GM04504 (cell line): ENCODE results near the gene GPR31.

Experiments used
- DNase-seq: peaks from one replicate; pipeline ENCODE4 v3.0.0-alpha.2; 2012; ENCODE audit warnings: low read depth

GPR31 gene

DNA sequence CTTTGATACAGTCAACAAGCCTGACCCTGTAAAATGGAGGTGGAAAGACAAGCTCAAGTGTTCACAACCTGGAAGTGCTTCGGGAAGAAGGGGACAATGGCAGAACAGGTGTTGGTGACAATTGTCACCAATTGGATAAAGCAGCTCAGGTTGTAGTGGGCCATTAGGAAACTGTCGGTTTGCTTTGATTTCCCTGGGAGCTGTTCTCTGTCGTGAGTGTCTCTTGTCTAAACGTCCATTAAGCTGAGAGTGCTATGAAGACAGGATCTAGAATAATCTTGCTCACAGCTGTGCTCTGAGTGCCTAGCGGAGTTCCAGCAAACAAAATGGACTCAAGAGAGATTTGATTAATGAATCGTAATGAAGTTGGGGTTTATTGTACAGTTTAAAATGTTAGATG lies 19.9 kb downstream of the GPR31 start:
- DNase-seq, result no peak

- no peak for DNase-seq
These were observed 20.7 kb downstream of the GPR31 start for GRCh38 chr6:167137081-167137480.

GRCh38 chr6:167136376-167136775 lies 21.4 kb downstream of the GPR31 start:
- no peak for DNase-seq

- no peak for DNase-seq
These were observed 23.1 kb downstream of the GPR31 start for GRCh38 chr6:167134448-167135328.

DNA sequence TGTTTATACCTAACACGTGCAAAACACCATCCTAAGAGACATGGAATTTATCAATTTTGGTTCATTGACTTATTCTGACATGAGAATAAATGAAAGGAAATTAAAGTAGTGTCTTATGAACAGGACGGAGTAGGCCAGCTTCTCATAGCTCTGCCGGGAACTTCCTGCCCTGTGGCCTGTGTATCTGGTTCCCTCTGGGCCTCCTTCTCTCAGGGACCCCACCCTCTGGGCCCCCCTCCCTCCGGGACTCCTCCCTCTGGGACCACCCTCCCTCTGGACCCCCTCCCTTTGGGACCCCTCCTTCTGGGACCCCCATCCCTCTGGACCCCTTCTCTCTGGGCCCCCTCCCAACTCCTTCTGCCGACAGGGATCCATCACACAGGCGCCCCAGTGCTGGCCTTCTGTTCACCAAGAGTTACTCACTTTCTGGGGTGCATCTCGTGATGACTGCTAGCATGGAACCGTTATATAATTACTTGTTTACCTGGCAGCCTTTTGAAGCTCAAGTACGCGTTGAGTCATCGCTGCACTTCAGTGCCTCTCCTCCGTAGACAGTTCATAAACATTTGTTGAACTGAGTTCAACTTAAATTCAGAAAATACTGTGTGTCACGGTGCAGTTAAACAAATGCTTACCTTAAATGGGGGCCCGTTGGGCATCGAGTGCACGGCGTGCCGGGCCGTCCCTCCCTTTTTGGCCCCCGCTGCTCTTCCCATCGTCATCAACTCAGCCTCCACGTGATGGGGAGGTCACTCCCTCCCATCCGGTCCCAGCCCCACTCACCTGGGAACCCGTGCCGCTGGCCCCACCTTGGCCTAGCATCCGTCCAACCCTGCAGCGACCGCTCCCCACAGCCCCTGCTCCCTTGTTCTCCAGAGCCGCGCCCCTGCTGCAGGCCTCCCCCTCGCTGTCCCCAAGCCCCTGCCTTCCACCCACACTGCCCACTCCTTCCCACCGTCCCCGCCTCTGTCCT lies 26.8 kb downstream of the GPR31 start:
- no peak for DNase-seq

DNA sequence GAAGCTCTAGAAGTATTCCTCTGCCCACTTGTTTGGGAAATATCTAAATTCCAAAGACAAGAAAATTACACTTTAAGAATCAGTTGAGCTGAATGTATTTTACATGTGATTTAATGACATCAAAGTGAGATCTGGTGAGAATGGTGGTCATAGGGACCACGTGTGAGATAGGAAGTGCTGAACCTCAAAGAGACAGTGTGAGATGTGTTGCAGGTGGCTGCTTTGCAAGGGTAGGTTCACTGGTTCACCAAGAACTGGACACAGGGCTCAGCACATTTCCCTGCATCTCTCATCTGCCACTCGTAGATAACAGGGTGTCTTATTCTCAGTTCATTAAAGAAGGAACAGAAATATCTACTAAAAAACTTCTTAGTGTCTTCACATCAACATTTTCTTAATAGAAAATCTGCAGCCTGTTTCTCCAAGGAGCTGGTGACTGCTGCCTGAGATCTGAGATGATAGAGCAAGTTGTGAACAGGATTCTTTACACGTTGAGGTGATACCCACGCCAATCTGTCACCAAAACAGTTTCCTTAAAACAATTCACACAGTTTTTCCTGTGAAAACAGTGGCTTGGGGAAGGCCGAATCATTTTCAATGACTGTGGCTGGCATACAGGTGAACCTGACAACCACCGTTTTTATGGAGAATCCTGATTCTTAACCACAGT lies 27.6 kb downstream of the GPR31 start:
- DNase-seq, result no peak

DNA sequence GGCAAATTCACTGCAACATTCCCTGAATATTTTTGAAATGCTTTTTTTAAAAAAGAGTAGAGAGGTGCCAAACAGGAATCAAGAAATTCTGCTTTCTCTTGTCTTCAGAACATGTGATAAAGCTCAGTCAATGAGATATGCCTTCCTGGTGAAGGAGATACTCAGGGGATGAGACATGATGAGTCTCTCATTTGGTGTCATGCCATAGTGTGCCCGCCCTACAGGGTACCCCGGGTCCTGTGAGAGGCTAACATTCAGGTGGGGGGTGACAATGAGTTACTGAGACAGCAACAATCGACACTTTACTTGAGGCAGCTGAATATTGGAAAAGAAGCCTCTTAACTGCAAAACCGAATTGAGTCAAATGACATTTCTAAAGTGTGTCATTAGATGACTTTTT lies 28.2 kb downstream of the GPR31 start:
- no peak for DNase-seq

- no peak for DNase-seq
These were observed 28.6 kb downstream of the GPR31 start for GRCh38 chr6:167129159-167129558.

DNA sequence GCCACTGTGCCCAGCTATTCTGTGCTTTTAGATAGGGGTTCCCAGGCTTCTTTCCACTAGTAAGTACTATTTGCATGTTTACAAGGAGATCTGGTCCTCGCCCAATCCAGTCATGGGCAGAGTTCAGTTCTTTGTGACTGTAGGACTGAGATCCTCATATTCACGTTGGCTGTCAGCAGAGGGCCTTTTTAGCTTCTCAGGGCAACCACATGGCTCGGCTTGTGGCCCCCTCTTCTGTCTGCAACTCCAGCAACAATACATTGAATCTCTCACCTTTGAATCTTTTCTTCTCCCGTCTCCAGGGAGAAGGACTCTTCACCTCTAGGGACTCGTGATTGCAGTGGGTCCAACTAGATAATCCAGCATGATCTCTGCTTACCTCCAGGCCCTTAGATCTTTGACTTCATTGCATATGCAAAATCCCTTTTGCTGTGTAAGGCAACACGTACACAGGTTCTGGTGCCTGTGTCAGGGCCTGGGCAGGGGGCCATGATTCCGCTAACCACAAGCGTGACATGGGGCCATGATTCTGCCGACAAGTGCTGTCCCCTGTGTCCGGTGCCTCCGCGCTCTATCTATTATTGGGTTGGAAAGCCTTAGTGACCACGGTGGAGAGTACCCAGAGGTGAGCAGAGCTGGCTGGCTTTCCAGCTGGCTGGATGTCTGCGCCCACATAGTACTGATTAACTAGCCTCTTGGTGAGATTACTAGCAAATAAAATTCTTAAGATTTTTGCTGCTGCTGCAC lies 29.8 kb downstream of the GPR31 start:
- DNase-seq, result no peak

DNA sequence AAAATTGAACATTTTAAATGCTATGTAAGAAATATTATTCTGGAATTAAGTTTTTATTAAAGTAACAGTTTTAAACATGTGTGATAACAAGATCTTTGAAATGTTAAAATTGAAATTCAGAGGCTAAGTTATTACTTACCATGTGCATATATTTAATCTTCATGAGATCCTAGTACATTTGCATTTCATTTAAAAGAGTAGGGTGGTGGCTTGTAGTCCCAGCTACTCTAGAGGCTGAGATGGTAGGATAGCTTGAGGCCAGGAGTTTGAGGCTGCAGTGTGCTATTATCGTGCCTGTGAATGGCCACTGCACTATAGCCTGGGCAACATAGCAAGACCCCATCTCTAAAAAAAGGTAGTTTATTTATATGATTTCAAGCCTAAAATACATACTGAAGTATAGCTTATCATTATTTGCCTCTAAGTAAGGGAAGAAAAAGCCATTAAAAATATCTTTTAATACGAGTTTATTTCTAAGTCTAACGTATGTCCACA lies 31.9 kb downstream of the GPR31 start:
- no peak for DNase-seq

DNA sequence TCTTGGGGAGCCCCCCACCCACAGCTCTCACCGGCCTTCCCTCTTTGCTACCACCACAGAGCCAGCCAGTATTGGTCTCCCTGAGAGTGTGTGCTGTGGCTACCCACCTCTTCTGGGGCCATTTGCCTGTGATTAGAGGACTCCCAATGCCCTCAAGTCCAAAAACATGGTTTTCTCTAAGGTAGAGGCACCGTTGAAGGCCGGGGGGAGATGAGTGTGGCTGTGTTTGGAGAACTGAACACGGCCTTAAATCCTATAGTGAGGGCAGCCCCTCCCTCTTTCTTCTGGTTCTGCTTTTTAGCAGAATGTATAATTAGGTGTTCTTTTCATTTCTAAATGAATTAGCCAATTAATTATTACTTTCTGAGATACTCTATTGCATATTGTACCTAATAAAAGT lies 32.4 kb downstream of the GPR31 start:
- DNase-seq, result no peak

- no peak for DNase-seq
These were observed 33.0 kb downstream of the GPR31 start for GRCh38 chr6:167124753-167125152.

DNA sequence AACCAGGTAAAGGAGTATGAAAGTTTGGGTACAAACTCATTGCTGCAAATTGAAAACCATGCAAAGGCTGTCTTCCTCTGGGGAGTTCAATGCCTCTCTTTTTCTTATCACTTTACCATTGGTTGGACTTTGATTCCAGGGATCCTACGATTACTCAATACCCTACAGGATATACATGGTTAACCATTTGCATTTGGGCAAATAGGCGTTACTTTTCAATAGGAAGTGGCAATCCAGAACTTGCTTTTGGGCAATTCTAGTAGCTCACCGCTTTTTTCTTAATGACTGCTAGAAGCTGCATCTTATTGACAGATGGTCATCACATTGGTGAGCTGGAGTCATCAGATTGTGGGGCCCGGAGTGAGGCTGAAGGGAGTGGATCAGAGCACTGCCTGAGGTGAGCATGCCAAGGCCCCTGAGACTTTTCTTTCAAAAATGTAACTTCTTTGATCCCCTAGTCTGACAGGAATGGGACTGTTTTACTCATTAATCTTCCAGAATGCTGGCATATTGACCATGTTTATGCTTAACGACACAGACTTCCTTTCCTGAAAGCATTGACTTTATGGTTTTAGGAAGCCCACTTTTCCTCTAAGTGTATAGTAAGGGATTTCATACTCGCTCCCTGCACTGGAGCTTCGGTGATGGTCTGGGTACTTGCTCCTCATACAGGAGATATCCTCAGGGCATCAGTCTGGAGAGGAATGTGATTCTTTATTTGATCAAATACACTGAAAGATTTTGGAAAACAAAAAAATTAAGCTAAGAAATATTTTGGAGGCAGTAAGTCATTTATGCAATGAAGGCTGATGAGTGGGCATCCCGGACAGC lies 34.7 kb downstream of the GPR31 start, which contains the start of gene CCR6:
Gene CCR6, plus strand, starts transcription at position 270 of the 831 bp plus-strand sequence. CDS start 13,039 bp downstream, outside the sequence.
- DNase-seq, result no peak

GRCh38 chr6:167122041-167122826 lies 35.5 kb downstream of the GPR31 start:
- DNase-seq, result no peak

DNA sequence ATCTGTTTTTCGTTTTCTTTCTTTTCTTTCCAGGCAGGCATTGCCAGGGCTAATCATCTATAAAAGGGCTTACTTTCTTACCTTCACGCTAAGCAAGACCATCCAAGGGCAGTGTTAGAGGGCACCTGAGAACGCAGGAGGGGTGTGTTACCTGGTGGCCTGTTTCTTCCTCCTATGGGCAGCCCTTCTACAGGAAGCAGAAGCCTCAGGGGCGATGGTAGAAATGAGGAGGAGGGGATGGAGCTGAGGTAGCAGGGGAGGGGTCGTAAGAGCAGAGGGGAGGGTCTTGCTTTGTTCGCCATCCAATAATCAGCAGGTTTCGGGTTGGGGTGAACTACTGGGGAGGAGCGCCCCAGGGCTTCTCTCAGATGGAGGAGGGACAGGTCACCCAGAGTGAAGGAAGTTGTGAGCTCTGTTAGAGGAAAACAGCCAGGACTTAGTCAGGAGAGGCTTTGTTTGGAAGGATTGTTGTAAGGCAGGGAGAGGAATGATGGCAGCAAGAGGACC lies 36.4 kb downstream of the GPR31 start:
- DNase-seq, result no peak

- DNase-seq, result no peak
These were observed 37.2 kb downstream of the GPR31 start for GRCh38 chr6:167120583-167120903.

GRCh38 chr6:167119670-167120582 lies 37.9 kb downstream of the GPR31 start:
- no peak for DNase-seq

- DNase-seq, result no peak
These were observed 38.9 kb downstream of the GPR31 start for GRCh38 chr6:167118839-167119238.
